ENCODE data around the gene KIF3B. TPM values are rescaled to one million over a fixed set of nuclear protein-coding genes. Genes with fewer than 3 reads are reported as not detected.
"Not testable (repeated sequence)": the region's sequence is repeated elsewhere in the genome, so short reads cannot be mapped to it uniquely, and the experiment has no call there.

KIF3B gene
- total and polyA plus RNA-seq, 10 of the 15 experiments (the other 5 are each of a cell fraction or from before 2014, with no cell fraction given): 7.4 to 37.3 (median 25.9) TPM

GRCh38 chr20:32274359-32274758 is 3.1 kb upstream of the KIF3B start (continued):
- no peak for TF ChIP-seq TCF12 (IDR thresholded peaks at IDR 0.05; ENCODE audit: low read depth, low read length)
- TF ChIP-seq, protein P1, sequence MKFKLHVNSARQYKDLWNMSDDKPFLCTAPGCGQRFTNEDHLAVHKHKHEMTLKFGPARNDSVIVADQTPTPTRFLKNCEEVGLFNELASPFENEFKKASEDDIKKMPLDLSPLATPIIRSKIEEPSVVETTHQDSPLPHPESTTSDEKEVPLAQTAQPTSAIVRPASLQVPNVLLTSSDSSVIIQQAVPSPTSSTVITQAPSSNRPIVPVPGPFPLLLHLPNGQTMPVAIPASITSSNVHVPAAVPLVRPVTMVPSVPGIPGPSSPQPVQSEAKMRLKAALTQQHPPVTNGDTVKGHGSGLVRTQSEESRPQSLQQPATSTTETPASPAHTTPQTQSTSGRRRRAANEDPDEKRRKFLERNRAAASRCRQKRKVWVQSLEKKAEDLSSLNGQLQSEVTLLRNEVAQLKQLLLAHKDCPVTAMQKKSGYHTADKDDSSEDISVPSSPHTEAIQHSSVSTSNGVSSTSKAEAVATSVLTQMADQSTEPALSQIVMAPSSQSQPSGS (IDR thresholded peaks at IDR 0.05; ENCODE audit: low read length): no peak
- no peak for TF ChIP-seq NFYB (IDR thresholded peaks at IDR 0.05; ENCODE audit: insufficient read depth, low read depth, low read length)
- TF ChIP-seq ASH2L (IDR thresholded peaks at IDR 0.05; ENCODE audit: borderline replicate concordance, low read depth): no peak
- TF ChIP-seq NRF1 (conservative IDR thresholded peaks at IDR 0.05; ENCODE audit: low read depth, low read length): no peak

- ChIA-PET CTCF (interaction anchor here (0.6 to 0.7 kb wide), 2 partner anchors 9 to 499 kb away, joined by 3 to 5 read pairs; no protein-coding TSS in a partner anchor), RAD21 (ENCODE audit: unreplicated experiment) (interaction anchor here (0.6 kb wide), 1 partner anchor 82 kb away, joined by 3 read pairs; no protein-coding TSS in a partner anchor), SMC1A (ENCODE audit: uncharacterized antibody, unreplicated experiment) (interaction anchor here (4.4 kb wide), 1 partner anchor 11 kb away, joined by 26 read pairs; no protein-coding TSS in a partner anchor), POLR2A (interaction anchor here (3.0 kb wide), 1 partner anchor 10 kb away, joined by 14 read pairs; no protein-coding TSS in a partner anchor)
- ATAC-seq; H4K20me1 ChIP-seq (ENCODE audit: control insufficient read depth, insufficient read depth); H3K4me3 ChIP-seq; BruUV-seq (replicated peaks); H2AFZ ChIP-seq (ENCODE audit: control insufficient read depth, low read depth, low read length); H3K36me3 ChIP-seq (ENCODE audit: control insufficient read depth in 2 of 2, insufficient read depth in 2 of 2, low read length in 1 of 2); FAIRE-seq; DNase-seq (ENCODE audit: low read depth, low spot score); H3K9ac ChIP-seq (ENCODE audit: control insufficient read depth, insufficient read depth, low read length); H3K4me2 ChIP-seq (ENCODE audit: control insufficient read depth, insufficient read depth); intact Hi-C loops (cut with micrococcal nuclease; ENCODE audit: unreplicated experiment); H3K4me1 ChIP-seq (ENCODE audit: control insufficient read depth, insufficient read depth, low read length); H3K27me3 ChIP-seq (replicated peaks in 1 of 2; ENCODE audit: control insufficient read depth in 2 of 2, insufficient read depth in 2 of 2, low read length in 1 of 2); H3K9me3 ChIP-seq (replicated peaks; ENCODE audit: control insufficient read depth, insufficient read depth, low read length); H3K27ac ChIP-seq (ENCODE audit: control insufficient read depth, insufficient read depth); in situ Hi-C loops (cut with MboI): not testable (repeated sequence)
- peaks cover 26% of the 10 kb centered on the region for H3K79me2 ChIP-seq (ENCODE audit: control insufficient read depth, insufficient read depth, low read length)
- 87% methylated on average over 3 of the region's 3 CpGs for WGBS (ENCODE audit: insufficient coverage, insufficient replicate concordance, low lambda C conversion rate, missing lambda C conversion rate)
Measured at GRCh38 chr20:32275163-32275562, 2.3 kb upstream of the KIF3B start.
